HCT116 (cell line): ENCODE results near the gene CLDN14. TPM values are rescaled to one million over a fixed set of nuclear protein-coding genes. Genes with fewer than 3 reads are reported as not detected.

ENCODE experiments used
- ATAC-seq: fragments of 200-7000 bp; cut with Tn5 transposase; 2 replicates; pipeline ENCODE4 v1.9.1; 2020; ENCODE audit warnings: mild to moderate bottlenecking, moderate library complexity
- BruUV-seq: library from RNA; stranded (reverse); fragments of 400-500 nt; replicated peaks from 2 replicates; lab custom pipeline; 2021; lab: Mats Ljungman, UMichigan
- CTCF ChIA-PET: fragments of 300-600 bp; sonication (Branson Sonifier 250); formaldehyde crosslinking; loops from one replicate; lab custom pipeline; 2021; ENCODE audit warnings: antibody characterized with exemption; lab: Charles Lee
- POLR2A ChIA-PET: fragments of 300-600, 350-600 bp; sonication (Branson Sonifier 250); formaldehyde crosslinking; loops from one replicate; lab custom pipeline; 2021; ENCODE audit warnings: antibody characterized with exemption; lab: Charles Lee
- RAD21 ChIA-PET, 2 experiments: fragments of 300-600 bp; sonication (Branson Sonifier 250); formaldehyde crosslinking; loops; one replicate each; lab custom pipeline; 2023; ENCODE audit warnings: low total read pairs in 2 of 2; ENCODE audit not compliant: uncharacterized antibody in 2 of 2, unreplicated experiment in 2 of 2, low non-redundant PET in 1 of 2; lab: Charles Lee
- DNase-seq: peaks from one replicate; pipeline ENCODE4 v3.0.0-alpha.2; 2010; ENCODE audit warnings: low read depth, low spot score
- H2AFZ ChIP-seq: fragments of 200-600 bp; shearing (Covaris generic), sonication (generic); 2 replicates; pipeline ENCODE4 v1.6.1; 2017; ENCODE audit warnings: low read depth, mixed run types, mixed read lengths, antibody characterized with exemption, low read length; ENCODE audit not compliant: poor library complexity, severe bottlenecking
- H3K27ac ChIP-seq: 2 replicates; pipeline ENCODE4 v1.5.1; 2012; ENCODE audit warnings: low read depth, low read length
- H3K27me3 ChIP-seq: fragments of 200-600 bp; sonication (generic); 2 replicates; pipeline ENCODE4 v1.6.1; 2016; ENCODE audit warnings: mixed run types, low read length, mixed read lengths; ENCODE audit not compliant: insufficient read depth
- H3K36me3 ChIP-seq, 2 experiments: fragments of 200-500 bp in 1 of 2; fragments of 200-600 bp in 1 of 2; sonication (Bioruptor generic) in 1 of 2; sonication (generic) in 1 of 2; 2 replicates each; pipeline versions ENCODE4 v1.5.1 to v1.6.1; 2014 to 2016; ENCODE audit warnings: low read length in 2 of 2, inconsistent platforms in 1 of 2, mixed read lengths in 1 of 2, mixed run types in 1 of 2; ENCODE audit not compliant: insufficient read depth in 2 of 2, control insufficient read depth in 1 of 2
- H3K4me1 ChIP-seq, 2 experiments: fragments of 200-600 bp in 1 of 2; sonication (generic) in 1 of 2; 2 replicates each; pipeline versions ENCODE4 v1.5.1 to v1.6.1; 2012 to 2017; ENCODE audit warnings: low read length in 2 of 2, inconsistent platforms in 1 of 2, mild to moderate bottlenecking in 1 of 2, mixed read lengths in 1 of 2, mixed run types in 1 of 2, moderate library complexity in 1 of 2; ENCODE audit not compliant: insufficient read depth in 2 of 2, control insufficient read depth in 1 of 2
- H3K4me2 ChIP-seq: fragments of 200-600 bp; sonication (generic); 2 replicates; pipeline ENCODE4 v1.6.1; 2017; ENCODE audit warnings: mixed run types, low read length, mixed read lengths
- H3K4me3 ChIP-seq, 2 experiments: fragments of 200-600 bp in 1 of 2; sonication (generic) in 1 of 2; replicated peaks in 1 of 2; 2 replicates each; pipeline ENCODE4 v1.5.1; 2011 to 2016; ENCODE audit warnings: low read length in 2 of 2, control low read depth in 1 of 2, low read depth in 1 of 2, mild to moderate bottlenecking in 1 of 2, mixed read lengths in 1 of 2, mixed run types in 1 of 2
- H3K79me2 ChIP-seq: fragments of 200-600 bp; sonication (generic); 2 replicates; pipeline ENCODE4 v1.6.1; 2017; ENCODE audit warnings: mild to moderate bottlenecking, mixed run types, low read length, moderate library complexity, mixed read lengths; ENCODE audit not compliant: insufficient read depth
- H3K9ac ChIP-seq: fragments of 200-600 bp; sonication (generic); 2 replicates; pipeline ENCODE4 v1.6.1; 2016; ENCODE audit warnings: low read length, mixed read lengths
- H3K9me2 ChIP-seq: fragments of 200-600 bp; sonication (generic), shearing (Covaris generic); 2 replicates; pipeline ENCODE4 v1.6.1; 2017; ENCODE audit warnings: mixed run types, mild to moderate bottlenecking, moderate library complexity; ENCODE audit not compliant: insufficient read depth
- H3K9me3 ChIP-seq, 2 experiments: fragments of 200-500 bp in 1 of 2; fragments of 200-600 bp in 1 of 2; sonication (Bioruptor generic) in 1 of 2; sonication (generic) in 1 of 2; 2 replicates each; pipeline ENCODE4 v1.6.1; 2014 to 2017; ENCODE audit warnings: low read length in 2 of 2, mixed read lengths in 2 of 2, inconsistent platforms in 1 of 2, low read depth in 1 of 2, mild to moderate bottlenecking in 1 of 2, mixed run types in 1 of 2, moderate library complexity in 1 of 2; ENCODE audit not compliant: control insufficient read depth in 1 of 2, insufficient read depth in 1 of 2
- H4K20me1 ChIP-seq: fragments of 200-600 bp; sonication (generic), shearing (Covaris generic); 2 replicates; pipeline ENCODE4 v1.6.1; 2017; ENCODE audit warnings: mixed run types, mild to moderate bottlenecking, moderate library complexity; ENCODE audit not compliant: insufficient read depth
- CEBPB ChIP-seq: IDR thresholded peaks from 2 replicates; pipeline ENCODE4 v1.6.1; 2012; ENCODE audit warnings: low read depth
- EGR1 ChIP-seq: IDR thresholded peaks from 2 replicates; pipeline ENCODE4 v1.6.1; 2012; ENCODE audit warnings: low read depth
- ELF1 ChIP-seq: IDR thresholded peaks from 2 replicates; pipeline ENCODE4 v1.6.1; 2012; ENCODE audit warnings: low read depth, borderline replicate concordance
- EZH2phosphoT487 ChIP-seq: fragments of 200-600 bp; IDR thresholded peaks from 2 replicates; pipeline ENCODE4 v1.6.1; 2018; ENCODE audit warnings: antibody characterized with exemption, borderline replicate concordance
- FOSL1 ChIP-seq: IDR thresholded peaks from 2 replicates; pipeline ENCODE4 v1.6.1; 2012; ENCODE audit warnings: low read depth
- JUND ChIP-seq: IDR thresholded peaks from 2 replicates; pipeline ENCODE4 v1.6.1; 2012
- POLR2AphosphoS5 ChIP-seq: IDR thresholded peaks from 2 replicates; pipeline ENCODE4 v1.6.1; 2011; ENCODE audit warnings: mild to moderate bottlenecking, low read depth, low read length, moderate library complexity
- RAD21 ChIP-seq: IDR thresholded peaks from 2 replicates; pipeline ENCODE4 v1.6.1; 2012; ENCODE audit warnings: low read depth, mild to moderate bottlenecking
- SIN3A ChIP-seq: IDR thresholded peaks from 2 replicates; pipeline ENCODE4 v1.6.1; 2012; ENCODE audit warnings: low read depth
- SP1 ChIP-seq: IDR thresholded peaks from 2 replicates; pipeline ENCODE4 v1.6.1; 2012; ENCODE audit warnings: low read depth
- SRF ChIP-seq: IDR thresholded peaks from 2 replicates; pipeline ENCODE4 v1.6.1; 2012; ENCODE audit warnings: low read depth
- TCF7L2 ChIP-seq: IDR thresholded peaks from 2 replicates; pipeline ENCODE4 v1.7.0; 2011; ENCODE audit warnings: borderline replicate concordance, inconsistent platforms; ENCODE audit not compliant: insufficient read depth, insufficient read length; ENCODE audit errors: extremely low read depth
- YY1 ChIP-seq: IDR thresholded peaks from 2 replicates; pipeline ENCODE4 v1.6.1; 2011; ENCODE audit warnings: low read length, low read depth, moderate library complexity, mild to moderate bottlenecking; ENCODE audit not compliant: insufficient replicate concordance; ENCODE audit errors: extremely low read depth
- ZFX ChIP-seq: fragments of 450-650 bp; IDR thresholded peaks from 2 replicates; pipeline ENCODE4 v1.6.1; 2017
- intact Hi-C: fragments of 100-400 bp; cut with micrococcal nuclease; formaldehyde crosslinking; loops from 2 replicates; pipeline ENCODE4 v1.10.0; 2022
- total RNA-seq: library from RNA; stranded (reverse); gene quantifications from one replicate; pipeline ENCODE4 v1.2.1, GENCODE V29; 2021; ENCODE audit not compliant: unreplicated experiment
- TF ChIP-seq, protein P1 (sequence below), 3 experiments: fragments of 200-600 bp in 1 of 3; sonication (generic) in 1 of 3; IDR thresholded peaks in 2 of 3; conservative IDR thresholded peaks in 1 of 3; 2 replicates each; pipeline ENCODE4 v1.5.1; 2012 to 2017; ENCODE audit warnings: low read depth in 2 of 3, low read length in 2 of 3, antibody characterized with exemption in 1 of 3, borderline replicate concordance in 1 of 3, control low read depth in 1 of 3, mild to moderate bottlenecking in 1 of 3, mixed read lengths in 1 of 3, mixed run types in 1 of 3, moderate library complexity in 1 of 3; ENCODE audit not compliant: insufficient read depth in 1 of 3
- TF ChIP-seq, protein P2 (sequence below): IDR thresholded peaks from 2 replicates; pipeline ENCODE4 v1.6.1; 2012
- TF ChIP-seq, protein P3 (sequence below): IDR thresholded peaks from 2 replicates; pipeline ENCODE4 v1.6.1; 2012; ENCODE audit warnings: low read depth

The CLDN14 gene
- total RNA-seq, 1 experiment from 2014 or later: not detected

DNA sequence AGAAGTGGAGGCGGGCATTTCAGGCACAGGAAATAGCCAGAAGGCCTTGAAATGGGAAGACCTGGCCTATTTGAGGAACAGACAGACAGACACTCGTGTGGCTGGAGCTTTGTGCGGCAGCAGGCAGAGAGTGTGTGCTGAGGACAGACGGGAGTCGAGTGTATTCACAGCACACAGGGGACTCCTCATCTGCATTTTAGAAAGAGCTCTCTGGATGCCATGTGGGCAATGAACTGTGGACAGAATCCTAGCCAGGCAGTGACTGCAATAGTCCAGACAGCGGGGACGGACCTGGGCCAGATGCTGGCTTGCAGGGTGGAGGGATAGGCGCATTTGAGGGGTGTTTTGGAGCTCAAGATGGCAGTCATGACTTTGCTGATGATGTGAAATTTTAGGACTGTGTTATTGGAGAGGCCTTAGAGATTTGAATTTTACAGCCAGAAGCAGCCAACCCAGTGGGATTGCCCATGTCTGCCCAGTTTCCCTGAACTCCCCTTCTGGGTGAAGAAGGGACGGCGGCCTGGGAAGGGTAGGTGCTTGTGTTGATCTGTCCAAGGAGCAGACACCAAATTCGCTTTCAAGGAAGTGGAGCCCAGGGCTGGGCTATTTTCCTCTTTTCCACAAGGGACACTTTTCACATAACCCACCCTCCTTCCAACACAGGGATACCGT, 51.0 kb downstream of the CLDN14 start (continued):
- TF ChIP-seq, protein P1, sequence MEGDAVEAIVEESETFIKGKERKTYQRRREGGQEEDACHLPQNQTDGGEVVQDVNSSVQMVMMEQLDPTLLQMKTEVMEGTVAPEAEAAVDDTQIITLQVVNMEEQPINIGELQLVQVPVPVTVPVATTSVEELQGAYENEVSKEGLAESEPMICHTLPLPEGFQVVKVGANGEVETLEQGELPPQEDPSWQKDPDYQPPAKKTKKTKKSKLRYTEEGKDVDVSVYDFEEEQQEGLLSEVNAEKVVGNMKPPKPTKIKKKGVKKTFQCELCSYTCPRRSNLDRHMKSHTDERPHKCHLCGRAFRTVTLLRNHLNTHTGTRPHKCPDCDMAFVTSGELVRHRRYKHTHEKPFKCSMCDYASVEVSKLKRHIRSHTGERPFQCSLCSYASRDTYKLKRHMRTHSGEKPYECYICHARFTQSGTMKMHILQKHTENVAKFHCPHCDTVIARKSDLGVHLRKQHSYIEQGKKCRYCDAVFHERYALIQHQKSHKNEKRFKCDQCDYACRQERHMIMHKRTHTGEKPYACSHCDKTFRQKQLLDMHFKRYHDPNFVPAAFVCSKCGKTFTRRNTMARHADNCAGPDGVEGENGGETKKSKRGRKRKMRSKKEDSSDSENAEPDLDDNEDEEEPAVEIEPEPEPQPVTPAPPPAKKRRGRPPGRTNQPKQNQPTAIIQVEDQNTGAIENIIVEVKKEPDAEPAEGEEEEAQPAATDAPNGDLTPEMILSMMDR (IDR thresholded peaks at IDR 0.05 in 2 of 3, conservative IDR thresholded peaks at IDR 0.05 in 1 of 3; ENCODE audit: borderline replicate concordance in 1 of 3, insufficient read depth in 1 of 3, low read depth in 2 of 3, low read length in 2 of 3): no peak
- TF ChIP-seq FOSL1: no peak
- no peak for TF ChIP-seq RAD21
- TF ChIP-seq, protein P2, sequence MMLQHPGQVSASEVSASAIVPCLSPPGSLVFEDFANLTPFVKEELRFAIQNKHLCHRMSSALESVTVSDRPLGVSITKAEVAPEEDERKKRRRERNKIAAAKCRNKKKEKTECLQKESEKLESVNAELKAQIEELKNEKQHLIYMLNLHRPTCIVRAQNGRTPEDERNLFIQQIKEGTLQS: no peak

DNA sequence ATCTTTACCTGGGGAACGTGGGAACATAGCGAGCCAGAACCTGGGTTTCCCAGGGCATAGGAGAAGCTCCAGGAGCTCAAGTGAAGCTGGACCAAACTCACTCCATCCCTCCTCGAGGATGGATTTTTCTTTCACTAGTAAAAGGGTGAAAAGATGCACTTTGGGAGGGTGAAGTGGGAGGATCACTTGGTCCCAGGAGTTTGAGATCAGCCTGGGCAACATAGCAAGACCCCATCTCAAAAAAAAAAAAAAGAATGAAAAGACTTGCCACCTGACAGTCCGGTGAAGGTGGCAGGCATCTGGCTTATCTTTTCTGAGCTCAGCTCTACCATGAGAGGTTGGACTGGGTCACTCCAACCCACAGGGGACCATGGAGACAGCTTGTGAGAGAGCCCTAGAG, 52.4 kb downstream of the CLDN14 start:
- intact Hi-C loops: no loop called here
- BruUV-seq: no TSS peak
- H2AFZ ChIP-seq: no peak overlapping the region
- H3K4me2 ChIP-seq: no peak overlapping the region
- no peaks in the 10 kb centered on the region for H3K9me2 ChIP-seq
- ATAC-seq: no peak
- no peaks in the 10 kb centered on the region for H3K9me3 ChIP-seq
- no peak overlapping the region for H3K4me3 ChIP-seq
- ChIA-PET CTCF (no interaction called here), POLR2A (interaction anchor here (0.9 kb wide), 1 partner anchor 24 kb away, joined by 4 read pairs; no protein-coding TSS in a partner anchor), RAD21 (no interaction called here)
- H3K27ac ChIP-seq: no peak overlapping the region
- H4K20me1 ChIP-seq: no peaks in the 10 kb centered on the region
- no peak overlapping the region for H3K9ac ChIP-seq
- DNase-seq: no peak
- no peaks in the 10 kb centered on the region for H3K36me3 ChIP-seq
- peaks cover 18 to 30% of the 10 kb centered on the region in 2 experiments for H3K4me1 ChIP-seq
- H3K79me2 ChIP-seq: no peaks in the 10 kb centered on the region
- no peaks in the 10 kb centered on the region for H3K27me3 ChIP-seq
- TF ChIP-seq, protein P2: no peak
- TF ChIP-seq, protein P3, sequence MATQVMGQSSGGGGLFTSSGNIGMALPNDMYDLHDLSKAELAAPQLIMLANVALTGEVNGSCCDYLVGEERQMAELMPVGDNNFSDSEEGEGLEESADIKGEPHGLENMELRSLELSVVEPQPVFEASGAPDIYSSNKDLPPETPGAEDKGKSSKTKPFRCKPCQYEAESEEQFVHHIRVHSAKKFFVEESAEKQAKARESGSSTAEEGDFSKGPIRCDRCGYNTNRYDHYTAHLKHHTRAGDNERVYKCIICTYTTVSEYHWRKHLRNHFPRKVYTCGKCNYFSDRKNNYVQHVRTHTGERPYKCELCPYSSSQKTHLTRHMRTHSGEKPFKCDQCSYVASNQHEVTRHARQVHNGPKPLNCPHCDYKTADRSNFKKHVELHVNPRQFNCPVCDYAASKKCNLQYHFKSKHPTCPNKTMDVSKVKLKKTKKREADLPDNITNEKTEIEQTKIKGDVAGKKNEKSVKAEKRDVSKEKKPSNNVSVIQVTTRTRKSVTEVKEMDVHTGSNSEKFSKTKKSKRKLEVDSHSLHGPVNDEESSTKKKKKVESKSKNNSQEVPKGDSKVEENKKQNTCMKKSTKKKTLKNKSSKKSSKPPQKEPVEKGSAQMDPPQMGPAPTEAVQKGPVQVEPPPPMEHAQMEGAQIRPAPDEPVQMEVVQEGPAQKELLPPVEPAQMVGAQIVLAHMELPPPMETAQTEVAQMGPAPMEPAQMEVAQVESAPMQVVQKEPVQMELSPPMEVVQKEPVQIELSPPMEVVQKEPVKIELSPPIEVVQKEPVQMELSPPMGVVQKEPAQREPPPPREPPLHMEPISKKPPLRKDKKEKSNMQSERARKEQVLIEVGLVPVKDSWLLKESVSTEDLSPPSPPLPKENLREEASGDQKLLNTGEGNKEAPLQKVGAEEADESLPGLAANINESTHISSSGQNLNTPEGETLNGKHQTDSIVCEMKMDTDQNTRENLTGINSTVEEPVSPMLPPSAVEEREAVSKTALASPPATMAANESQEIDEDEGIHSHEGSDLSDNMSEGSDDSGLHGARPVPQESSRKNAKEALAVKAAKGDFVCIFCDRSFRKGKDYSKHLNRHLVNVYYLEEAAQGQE: no peak
- no peak for TF ChIP-seq EGR1
- no peak for TF ChIP-seq SRF
- no peak for TF ChIP-seq TCF7L2
- TF ChIP-seq YY1: no peak
- no peak for TF ChIP-seq ELF1
- no peak for TF ChIP-seq CEBPB
- TF ChIP-seq POLR2AphosphoS5: no peak
- TF ChIP-seq SIN3A: no peak
- TF ChIP-seq RAD21: no peak
- TF ChIP-seq EZH2phosphoT487: no peak
- TF ChIP-seq ZFX: no peak
- no peak for TF ChIP-seq JUND
- no peak for TF ChIP-seq SP1
